Occipital lobe (tissue), 2 donors: ENCODE results near the gene CLEC2B. TPM values are rescaled to one million over a fixed set of nuclear protein-coding genes. Genes with fewer than 3 reads are reported as not detected.

Experiments used
- DNase-seq: peaks from one replicate; lab custom pipeline; 2025; lab: John Stamatoyannopoulos, UW
- total RNA-seq: library from RNA; depleted of rRNA; stranded (reverse); fragments of >200 nt; gene quantifications from one replicate; pipeline ENCODE4 v1.2.3, GENCODE V29; 2014

Gene CLEC2B
- total RNA-seq, 1 donor from 2014 or later, result 2.7 TPM

DNA sequence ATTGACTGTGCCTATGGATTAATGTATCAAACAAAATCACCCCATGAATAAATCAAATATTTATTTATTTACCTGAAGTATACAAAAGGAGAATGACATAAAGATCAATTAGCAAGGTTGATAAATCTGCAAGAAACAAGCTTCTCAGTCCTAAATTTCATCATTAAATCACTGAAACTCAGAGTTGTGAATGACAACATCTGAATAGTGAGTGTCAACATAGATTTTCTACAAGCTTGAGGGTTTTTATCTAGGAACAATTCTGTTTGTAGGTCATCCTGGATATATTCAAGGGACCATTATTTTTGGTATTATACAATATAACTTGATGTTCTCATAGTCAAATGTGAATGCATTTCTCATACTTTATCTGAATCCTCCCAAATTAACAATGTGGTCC lies 59.3 kb downstream of the CLEC2B start:
- no peak for DNase-seq

DNA sequence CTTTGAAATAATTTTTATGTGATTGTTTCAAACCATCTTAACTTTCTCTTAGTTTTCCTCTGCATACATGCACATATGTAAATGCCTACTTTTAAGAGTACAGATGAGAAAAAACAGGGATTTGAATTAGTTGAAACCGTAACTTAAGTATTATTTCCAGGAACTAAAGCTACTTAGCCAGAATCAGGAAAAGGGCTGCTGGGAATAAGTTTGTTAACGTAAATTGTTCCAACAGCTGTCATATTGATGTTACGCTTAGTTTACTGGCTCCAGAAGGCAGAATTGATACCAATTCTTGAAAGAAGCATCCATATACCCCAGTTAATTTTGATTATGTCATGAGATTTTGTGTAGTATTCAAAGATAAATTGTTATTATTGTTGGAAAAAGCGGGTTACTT lies 59.8 kb downstream of the CLEC2B start:
- DNase-seq, result no peak

DNA sequence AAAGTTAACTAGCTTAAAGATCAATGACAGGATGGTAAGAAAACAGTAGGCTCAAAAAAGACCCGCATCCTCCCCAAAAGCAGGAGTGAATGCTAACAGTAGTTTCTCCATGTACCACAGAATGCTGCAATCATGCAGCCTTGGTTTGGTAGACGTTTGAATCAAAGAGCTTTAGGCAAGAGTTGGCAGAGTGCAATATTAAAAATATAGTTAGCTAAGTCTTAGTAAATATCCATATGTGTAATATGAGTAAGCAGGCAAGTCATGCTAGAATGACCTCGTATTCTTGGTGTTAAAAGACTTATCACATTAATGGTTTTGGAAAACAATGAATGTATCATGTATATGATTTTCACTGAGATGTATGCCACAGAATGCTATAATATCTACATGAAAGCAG lies 60.6 kb downstream of the CLEC2B start:
- no peak for DNase-seq

DNA sequence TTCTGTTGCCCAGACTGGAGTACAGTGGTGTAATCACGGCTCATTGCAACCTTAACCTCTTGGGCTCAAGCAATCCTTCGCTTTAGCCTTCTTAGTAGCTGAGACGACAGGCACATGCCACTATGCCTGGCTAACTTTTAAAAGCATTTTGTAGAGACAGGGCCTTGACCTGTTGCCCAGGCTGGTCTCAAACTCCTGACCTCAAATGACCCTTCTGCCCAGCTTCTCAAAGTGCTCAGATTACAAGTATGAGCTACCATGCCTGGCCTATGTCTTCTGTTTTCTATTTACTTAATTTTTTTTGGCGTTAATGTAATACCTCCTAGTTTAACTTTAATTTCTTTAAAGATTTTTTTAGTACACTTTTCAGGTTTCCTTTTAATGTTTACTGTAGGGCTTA lies 62.4 kb downstream of the CLEC2B start:
- DNase-seq, result no peak

GRCh38 chr12:9805883-9806282 lies 63.3 kb downstream of the CLEC2B start:
- DNase-seq, result no peak

Other genes with a start within 250 kb of the CLEC2B start
- gene CLEC2D, start 199.6 kb downstream of the CLEC2B start, total RNA-seq, result 11.4 TPM
- gene CLECL1, start 136.3 kb downstream of the CLEC2B start, total RNA-seq, result not detected
- 0.62 TPM for gene CD69, start 108.5 kb downstream of the CLEC2B start, total RNA-seq
- gene KLRF1, start 41.9 kb downstream of the CLEC2B start, total RNA-seq, result 0.47 TPM
- gene KLRF2, start 12.1 kb upstream of the CLEC2B start, total RNA-seq, result not detected
- not detected for gene CLEC2A, start 63.0 kb upstream of the CLEC2B start, total RNA-seq
- gene CLEC12A, start 102.1 kb upstream of the CLEC2B start, total RNA-seq, result not detected
- gene CLEC1B, start 129.8 kb upstream of the CLEC2B start, total RNA-seq, result not detected
- gene CLEC12B, start 141.3 kb upstream of the CLEC2B start, total RNA-seq, result not detected
- gene CLEC9A, start 161.3 kb upstream of the CLEC2B start, total RNA-seq, result not detected
- gene CLEC1A, start 229.6 kb upstream of the CLEC2B start, total RNA-seq, result 0.62 TPM